T-helper 1 cell (primary cell): ENCODE results near the gene FSTL5.
"Not testable (repeated sequence)": the region's sequence is repeated elsewhere in the genome, so short reads cannot be mapped to it uniquely, and the experiment has no call there.

Experiments
- DNase-seq, 5 donors: peaks; one replicate each; pipeline ENCODE4 v3.0.0-alpha.2; 2012 to 2020
- total RNA-seq, 4 donors: gene quantifications; one replicate each; lab custom pipeline; 2026; lab: John Stamatoyannopoulos, UW

Gene FSTL5
- 0 reads per million in 4 donors for total RNA-seq

- DNase-seq = peak in 3 of 5 donors; percentile 3 to 8 (median 4)
Measured at GRCh38 chr4:162163892-162164759, at the start of gene FSTL5. FSTL5 (minus strand) TSS chr4:162164000; CDS start chr4:162111396, 52,604 bp downstream.

GRCh38 chr4:162209706-162210105, 45.9 kb upstream of the FSTL5 start:
- no peak for DNase-seq

GRCh38 chr4:162203478-162203877, 39.7 kb upstream of the FSTL5 start:
- not testable (repeated sequence) for DNase-seq

- no peak for DNase-seq
Measured at GRCh38 chr4:162201673-162202072, 37.9 kb upstream of the FSTL5 start.

- no peak for DNase-seq
Measured at GRCh38 chr4:162170509-162170908, 6.7 kb upstream of the FSTL5 start.

GRCh38 chr4:162164906-162165510, 1.2 kb upstream of the FSTL5 start:
- no peak for DNase-seq

- DNase-seq = no peak
Measured at GRCh38 chr4:162162672-162163071, 1.1 kb downstream of the FSTL5 start.

GRCh38 chr4:162157241-162157640, 6.6 kb downstream of the FSTL5 start:
- DNase-seq = no peak

- no peak for DNase-seq
Measured at GRCh38 chr4:162154862-162155540, 8.8 kb downstream of the FSTL5 start.

- DNase-seq = no peak
Measured at GRCh38 chr4:162151850-162152249, 11.9 kb downstream of the FSTL5 start.

- no peak for DNase-seq
Measured at GRCh38 chr4:162151386-162151785, 12.4 kb downstream of the FSTL5 start.

GRCh38 chr4:162149644-162150043, 14.2 kb downstream of the FSTL5 start:
- no peak for DNase-seq

- DNase-seq = no peak
Measured at GRCh38 chr4:162140051-162140683, 23.6 kb downstream of the FSTL5 start.

- no peak for DNase-seq
Measured at GRCh38 chr4:162139412-162139811, 24.4 kb downstream of the FSTL5 start.

GRCh38 chr4:162131256-162131655, 32.5 kb downstream of the FSTL5 start:
- DNase-seq = no peak

- DNase-seq = no peak
Measured at GRCh38 chr4:162126729-162127128, 37.1 kb downstream of the FSTL5 start.

- DNase-seq = no peak
Measured at GRCh38 chr4:162117051-162117450, 46.7 kb downstream of the FSTL5 start.

- DNase-seq = no peak
Measured at GRCh38 chr4:162116095-162116779, 47.6 kb downstream of the FSTL5 start.

GRCh38 chr4:162115333-162115732, 48.5 kb downstream of the FSTL5 start:
- DNase-seq = no peak

GRCh38 chr4:162111078-162111477, 52.7 kb downstream of the FSTL5 start:
- DNase-seq = no peak

- DNase-seq = no peak
Measured at GRCh38 chr4:162104459-162105124, 59.2 kb downstream of the FSTL5 start.

- not testable (repeated sequence) for DNase-seq
Measured at GRCh38 chr4:162103908-162104307, 59.9 kb downstream of the FSTL5 start.
